Aorta (tissue), 5 donors: ENCODE results near the gene PIP5KL1. TPM values are rescaled to one million over a fixed set of nuclear protein-coding genes. Genes with fewer than 3 reads are reported as not detected.

Source experiments
- ATAC-seq: fragments of 200-7000 bp; cut with Tn5 transposase; one replicate; pipeline ENCODE4 v1.9.1; 2022; ENCODE audit warnings: moderate library complexity; ENCODE audit not compliant: low FRiP score
- DNase-seq, 2 donors: peaks; one replicate each; pipeline ENCODE4 v3.0.0-alpha.2; 2020
- H3K27ac ChIP-seq, 2 donors: one replicate each; pipeline ENCODE4 v1.5.1; 2013; ENCODE audit warnings: low read length in 2 of 2, mild to moderate bottlenecking in 2 of 2, moderate library complexity in 2 of 2, control low read depth in 1 of 2, inconsistent platforms in 1 of 2, low read depth in 1 of 2
- H3K27me3 ChIP-seq, 2 donors: one replicate each; pipeline ENCODE4 v1.6.1; 2013; ENCODE audit warnings: control low read depth in 1 of 2, low read length in 1 of 2, mild to moderate bottlenecking in 1 of 2, moderate library complexity in 1 of 2; ENCODE audit not compliant: insufficient read depth in 2 of 2, control insufficient read depth in 1 of 2
- H3K36me3 ChIP-seq, 2 donors: one replicate each; pipeline ENCODE4 v1.6.1; 2013; ENCODE audit warnings: control low read depth in 1 of 2, low read length in 1 of 2, mild to moderate bottlenecking in 1 of 2; ENCODE audit not compliant: insufficient read depth in 2 of 2, control insufficient read depth in 1 of 2
- H3K4me1 ChIP-seq, 2 donors: one replicate each; pipeline ENCODE4 v1.6.1; 2013; ENCODE audit warnings: low read length in 2 of 2, control low read depth in 1 of 2, mild to moderate bottlenecking in 1 of 2, moderate library complexity in 1 of 2; ENCODE audit not compliant: insufficient read depth in 2 of 2, control insufficient read depth in 1 of 2
- H3K4me3 ChIP-seq, 2 donors: one replicate each; pipeline ENCODE4 v1.5.1; 2013; ENCODE audit warnings: low read length in 2 of 2, control low read depth in 1 of 2, mild to moderate bottlenecking in 1 of 2
- H3K9me3 ChIP-seq: one replicate; pipeline ENCODE4 v1.6.1; 2013; ENCODE audit warnings: mild to moderate bottlenecking, low read length; ENCODE audit not compliant: control insufficient read depth
- WGBS, 2 donors: extraction: QIAGEN DNeasy Blood & Tissue Kit; methylation state at CpG; one replicate each; pipeline ENCODE4 v1.1.7; 2013; 5-methylcytosine and 5-hydroxymethylcytosine counted together
- intact Hi-C, 2 donors: fragments of 100-400 bp; cut with DNase I; formaldehyde crosslinking; loops; one replicate each; pipeline versions ENCODE4 v1.14.2 to v1.15.0; 2022
- polyA plus RNA-seq, 2 donors: library from polyadenylated mRNA; stranded (reverse); fragments of 200-250 nt; gene quantifications; one replicate each; pipeline ENCODE4 v1.2.3, GENCODE V29; 2013
- total RNA-seq, 2 donors: library from RNA; stranded (reverse); fragmentation: NEBNext Ultra II Directional; extraction: Animal tissue kit (Norgen Biotek cat#: 25700); gene quantifications; one replicate each; pipeline ENCODE4 v1.2.1, GENCODE V29; 2021
- donor health status: healthy with polysubstance abuse.
- donor health status: Bipolar disorder and iron deficiency.
- donor health status: DM: no; HTN: no; CAD: no.
- donor health status: DM: no; HTN: no; CAD: no.
- donor health status: DM: yes; HTN: yes; CAD: no.

Gene PIP5KL1
- total and polyA plus RNA-seq, 4 donors: 1.4 to 4.5 (median 3.0) TPM

DNA sequence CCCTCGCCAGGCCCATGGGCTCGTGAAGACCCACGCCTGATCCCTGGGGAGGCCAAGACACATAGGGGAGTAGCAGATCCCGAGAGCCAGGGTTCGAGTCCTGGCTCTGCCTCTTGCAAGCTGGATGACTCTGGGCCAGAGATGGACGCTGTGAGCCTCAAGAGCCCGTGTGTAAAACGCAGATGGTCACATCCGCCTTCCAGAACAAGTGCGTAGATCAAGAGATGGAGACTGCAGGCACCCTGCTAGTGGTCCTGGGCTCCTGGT is 22.0 kb downstream of the PIP5KL1 start:
- intact Hi-C loops: no loop called here
- Histone ChIP-seq H3K27me3 (no peaks in the 10 kb centered on the region), H3K9me3 (no peaks in the 10 kb centered on the region), H3K36me3 (peaks cover 0 to 4% of the 10 kb centered on the region in 2 donors), H3K4me1 (no peaks in the 10 kb centered on the region), H3K4me3 (no peak overlapping the region), H3K27ac (no peak overlapping the region)
- DNase-seq (no peak), ATAC-seq (no peak)
- WGBS, 2 donors: 89 to 92% methylated on average over 10 of the region's 10 CpGs

DNA sequence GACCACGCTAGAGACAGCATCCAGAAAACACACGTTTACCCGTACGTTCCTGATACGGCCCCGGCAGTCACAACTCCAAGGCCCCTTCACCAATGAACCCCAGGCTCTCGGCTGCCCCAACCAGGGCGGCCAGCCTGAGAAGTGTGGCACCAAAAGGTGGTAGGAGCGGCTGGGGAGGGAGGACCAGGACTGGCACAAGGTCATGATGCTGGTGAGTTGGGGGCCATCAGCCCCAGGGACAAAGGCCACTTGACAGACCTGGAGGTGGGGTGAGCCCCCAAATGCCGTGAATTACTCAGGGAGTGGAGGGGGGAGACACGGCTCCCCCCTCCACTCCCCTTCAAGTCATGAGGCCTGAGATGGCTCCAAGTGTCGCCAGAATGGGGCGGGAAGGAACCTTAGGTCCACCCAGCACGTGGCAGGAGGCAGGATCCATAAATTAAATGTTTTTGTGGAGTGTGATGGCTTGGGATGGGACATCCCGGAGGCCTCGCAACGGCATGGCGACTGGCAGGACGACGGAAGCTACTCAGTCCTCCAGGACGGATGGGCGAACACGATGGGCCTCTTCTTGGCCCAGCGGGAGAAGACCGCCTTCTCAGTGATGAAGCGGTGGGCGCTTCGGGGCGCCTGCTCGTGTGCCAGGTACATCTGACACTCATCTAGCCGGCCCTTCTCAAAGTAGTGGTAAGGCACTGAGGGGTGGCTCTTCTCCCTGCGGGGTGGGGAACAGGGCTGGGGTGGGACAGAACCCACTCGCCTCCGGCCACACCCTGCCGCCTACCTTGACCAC is 22.5 kb downstream of the PIP5KL1 start:
- 85 to 86% methylated on average over 34 to 35 of the region's 35 CpGs for WGBS, 2 donors
- peaks cover 0 to 4% of the 10 kb centered on the region in 2 donors for H3K36me3 ChIP-seq
- no peaks in the 10 kb centered on the region for H3K27me3 ChIP-seq
- H3K4me3 ChIP-seq: no peak overlapping the region
- intact Hi-C loops: no loop called here
- DNase-seq (peak in 1 of 2 donors; percentile 45), ATAC-seq (no peak)
- no peaks in the 10 kb centered on the region for H3K4me1 ChIP-seq
- H3K27ac ChIP-seq: no peak overlapping the region
- no peaks in the 10 kb centered on the region for H3K9me3 ChIP-seq

DNA sequence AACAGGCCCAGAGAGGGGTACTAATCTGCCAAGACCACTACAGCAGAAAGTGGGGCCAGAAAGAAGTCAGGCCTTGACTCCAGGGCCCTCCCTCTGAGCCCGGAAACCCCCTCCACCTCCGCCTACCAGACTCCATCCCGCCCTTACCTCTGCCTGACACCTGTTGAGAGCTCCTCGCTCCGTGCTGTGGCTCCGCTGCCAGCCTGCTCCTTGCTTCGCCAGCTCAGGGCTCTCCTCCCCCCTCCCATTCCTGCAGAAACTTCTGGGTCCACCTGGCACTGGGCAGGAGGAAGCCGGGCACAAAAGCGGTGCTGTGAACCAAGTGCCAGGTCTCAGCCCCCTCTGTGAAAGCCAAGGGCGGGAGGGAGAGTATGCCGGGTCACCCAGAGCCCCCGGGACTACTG is 24.8 kb downstream of the PIP5KL1 start:
- no peaks in the 10 kb centered on the region for H3K4me1 ChIP-seq
- ATAC-seq: no peak

DNA sequence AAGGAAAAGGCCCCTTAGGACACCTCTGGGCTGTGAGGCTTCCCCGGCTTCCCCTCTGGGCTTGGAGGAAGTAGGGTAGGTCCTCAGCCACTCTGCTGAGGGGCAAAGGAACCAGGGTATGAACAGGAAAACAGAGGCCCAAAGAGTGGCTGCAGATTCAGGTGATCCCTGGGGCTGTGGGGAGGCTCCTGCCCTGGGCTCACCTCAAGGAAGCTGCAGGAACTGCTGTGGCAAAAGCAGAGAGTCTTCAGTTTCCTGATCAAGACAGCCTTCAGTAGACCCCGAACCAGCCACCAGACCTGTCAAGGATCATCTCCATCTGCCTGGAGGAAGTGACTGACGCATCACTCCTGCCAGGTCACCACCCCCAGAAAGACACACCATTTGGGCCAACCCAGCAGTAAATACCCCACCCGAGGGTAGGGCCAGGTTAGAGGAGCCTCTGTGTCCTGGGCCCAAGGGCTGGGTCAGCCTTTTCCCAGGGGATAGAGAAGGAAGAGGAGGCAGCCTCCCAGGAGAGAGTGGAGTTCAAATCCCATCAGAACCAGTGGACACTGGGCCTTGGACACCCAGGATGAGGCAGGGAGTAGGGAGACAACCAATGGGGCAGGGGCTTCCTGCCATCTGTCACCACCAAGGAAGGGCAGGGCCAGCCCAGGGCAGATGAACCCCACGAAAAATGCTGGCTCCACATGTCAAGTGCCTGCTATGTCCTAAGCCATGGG is 25.4 kb downstream of the PIP5KL1 start:
- DNase-seq: peak in 1 of 2 donors; percentile 55
- intact Hi-C loops: no loop called here

More for the DNA sequence above, 24.8 kb downstream of the PIP5KL1 start:
- Histone ChIP-seq H3K9me3 (no peaks in the 10 kb centered on the region), H3K27ac (peak overlapping the region; percentile 11 to 14), H3K36me3 (no peaks in the 10 kb centered on the region), H3K4me3 (no peak overlapping the region), H3K27me3 (no peaks in the 10 kb centered on the region)
- DNase-seq: peak in 1 of 2 donors; percentile 55
- intact Hi-C loops: no loop called here
- 22 to 30% methylated on average over 12 of the region's 12 CpGs for WGBS, 2 donors

DNA sequence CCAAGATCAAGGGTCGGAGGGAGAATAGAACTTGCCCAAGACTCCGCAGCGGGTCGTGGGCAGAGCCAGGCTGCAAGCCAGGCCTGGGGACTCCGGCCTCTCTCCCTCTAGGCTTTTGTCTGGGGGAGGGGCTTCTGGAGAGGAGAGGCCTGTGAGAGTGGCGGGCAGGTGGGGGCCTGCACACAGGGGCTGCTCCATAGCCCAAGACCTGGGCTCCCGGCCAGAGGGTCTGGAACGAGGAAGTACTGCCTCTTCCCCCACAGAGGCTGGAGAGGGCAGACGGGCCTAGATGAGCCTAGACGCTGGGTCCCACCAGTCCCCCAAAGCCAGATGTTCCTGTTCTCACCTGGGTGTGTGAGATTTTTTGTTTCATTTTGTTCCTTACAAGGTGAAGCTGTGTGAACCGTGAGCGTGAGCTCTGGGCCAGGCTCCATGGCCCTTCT is 26.0 kb downstream of the PIP5KL1 start:
- Histone ChIP-seq H3K27ac (peak overlapping the region in 1 of 2 donors; percentile 5), H3K4me1 (no peaks in the 10 kb centered on the region), H3K4me3 (no peak overlapping the region), H3K9me3 (no peaks in the 10 kb centered on the region), H3K27me3 (no peaks in the 10 kb centered on the region), H3K36me3 (no peaks in the 10 kb centered on the region)
- WGBS, 2 donors: 31 to 46% methylated on average over 12 of the region's 12 CpGs
- DNase-seq: peak; percentile 69 to 80
- peak; percentile 6 for ATAC-seq
- intact Hi-C loops: no loop called here

More for the DNA sequence above, 25.4 kb downstream of the PIP5KL1 start:
- H3K36me3 ChIP-seq: no peaks in the 10 kb centered on the region
- no peak for ATAC-seq
- H3K27me3 ChIP-seq: no peaks in the 10 kb centered on the region
- no peaks in the 10 kb centered on the region for H3K9me3 ChIP-seq
- H3K4me3 ChIP-seq: no peak overlapping the region
- WGBS, 2 donors: 73 to 75% methylated on average over 5 of the region's 5 CpGs
- peak overlapping the region; percentile 9 to 14 for H3K27ac ChIP-seq
- H3K4me1 ChIP-seq: no peaks in the 10 kb centered on the region

DNA sequence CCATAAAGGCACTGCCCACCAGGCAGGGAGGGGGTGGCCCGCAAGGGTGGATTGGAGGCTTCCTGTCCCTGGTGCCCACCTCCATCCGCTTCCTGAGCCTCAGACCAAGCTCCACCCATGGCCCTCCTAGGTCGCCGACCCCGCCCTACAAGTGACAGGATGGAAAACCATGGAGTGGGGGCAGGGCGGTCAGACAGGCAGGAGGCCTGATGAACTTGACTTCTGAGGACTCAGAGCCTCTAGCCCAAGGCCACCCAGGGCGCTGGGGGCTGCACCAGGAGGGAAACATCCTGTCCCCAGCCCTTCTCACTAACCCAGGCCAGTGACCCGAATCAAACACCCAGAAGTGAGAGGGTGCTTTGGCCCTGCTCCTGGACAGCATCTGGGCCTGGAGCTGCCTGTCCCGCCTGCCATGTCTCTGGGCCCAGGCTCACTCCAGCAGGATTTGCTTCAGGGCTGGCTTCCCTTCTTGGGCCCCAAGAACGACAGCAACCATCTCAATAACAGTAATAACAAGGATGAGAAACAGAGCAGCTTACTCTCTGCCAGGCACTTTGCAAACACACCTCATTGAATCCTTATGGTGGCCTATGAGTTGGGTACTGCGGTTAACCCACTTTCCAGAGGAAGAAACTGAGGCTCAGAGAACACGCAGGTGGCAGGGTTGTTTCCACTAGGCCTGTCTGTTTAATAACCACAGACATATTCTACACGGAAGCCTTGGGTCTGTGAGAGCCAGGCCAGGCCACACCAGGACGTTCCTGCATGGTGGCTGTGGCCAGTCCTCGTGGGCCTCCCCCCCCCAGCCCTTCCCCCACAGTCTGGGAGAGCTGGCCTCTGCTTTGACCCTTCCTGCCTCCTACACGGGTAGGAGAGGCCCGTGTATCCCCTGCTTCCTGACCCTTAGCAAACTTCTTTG is 26.8 kb downstream of the PIP5KL1 start:
- Histone ChIP-seq H3K27me3 (no peaks in the 10 kb centered on the region), H3K4me1 (no peaks in the 10 kb centered on the region)
- peak; percentile 87 to 92 for DNase-seq

DNA sequence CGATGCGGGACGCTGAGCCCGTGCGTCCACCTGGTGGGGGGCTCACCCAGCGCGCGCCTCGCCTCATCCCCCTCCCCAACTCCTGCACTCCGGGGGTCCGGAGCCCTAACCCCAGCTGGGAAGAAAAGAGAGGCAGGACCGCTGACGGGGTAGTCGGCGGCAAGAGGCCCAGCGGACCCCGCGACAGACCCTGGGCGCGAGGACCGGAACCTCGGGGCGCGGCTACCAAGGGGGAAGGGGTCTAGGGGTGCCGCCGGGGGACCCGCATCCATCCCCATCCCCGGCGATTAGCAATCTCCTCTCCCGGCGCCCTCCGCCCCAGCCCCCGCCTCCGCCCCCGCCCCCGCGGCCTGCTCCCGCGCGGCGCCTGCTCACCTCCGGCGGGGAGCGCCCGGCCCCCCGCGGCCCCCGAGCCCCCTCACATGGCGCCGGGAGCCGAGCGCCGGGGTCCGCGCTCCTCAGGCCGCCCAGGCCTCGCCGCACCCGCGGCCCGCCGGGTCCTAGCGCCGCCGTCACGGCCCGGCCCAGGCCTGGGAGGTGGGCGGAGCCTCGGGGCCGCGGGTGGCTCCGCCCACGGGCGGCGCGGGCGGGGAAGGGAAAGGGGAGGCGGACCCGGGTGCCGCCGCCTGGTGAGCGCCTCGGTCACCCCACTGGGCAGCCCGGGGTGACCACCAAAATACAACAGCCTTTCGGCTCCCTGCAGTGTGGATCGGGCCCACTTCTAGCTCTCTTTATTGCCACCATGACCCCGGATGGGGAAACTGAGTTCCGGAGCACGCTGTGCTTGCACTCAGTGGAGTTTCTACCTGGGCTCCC is 31.2 kb downstream of the PIP5KL1 start, which contains the start of gene ST6GALNAC6:
Gene ST6GALNAC6 (minus strand): TSS at position 476 of the 816 bp plus-strand sequence. CDS start 1,622 bp downstream, outside the sequence.
- H3K27me3 ChIP-seq: no peaks in the 10 kb centered on the region
- ATAC-seq (peak; percentile 80), DNase-seq (peak; percentile 82 to 93)
- H3K4me1 ChIP-seq: no peaks in the 10 kb centered on the region
- H3K27ac ChIP-seq: peak within 1 kb of the TSS; percentile 92 to 96
- H3K4me3 ChIP-seq: peak within 1 kb of the TSS; percentile 77 to 97
- H3K9me3 ChIP-seq: no peaks in the 10 kb centered on the region
- peaks cover 0 to 5% of the 10 kb centered on the region in 2 donors for H3K36me3 ChIP-seq
- 1% methylated on average over 26 to 89 of the region's 89 CpGs for WGBS, 2 donors
- intact Hi-C loops: loop anchor here in 1 of 2 donors (2.0 to 5.0 kb wide), 2 partner anchors 17 to 37 kb away; partner anchors contain the start of gene ST6GALNAC4

More for the DNA sequence above, 26.8 kb downstream of the PIP5KL1 start:
- peak; percentile 24 for ATAC-seq
- WGBS, 2 donors: 40 to 48% methylated on average over 17 of the region's 17 CpGs
- Histone ChIP-seq H3K36me3 (no peaks in the 10 kb centered on the region), H3K4me3 (no peak overlapping the region), H3K9me3 (no peaks in the 10 kb centered on the region), H3K27ac (peak overlapping the region in 1 of 2 donors; percentile 0)
- intact Hi-C loops: no loop called here
